A549 (cell line): ENCODE measurements around the gene TNFAIP2. TPM values are rescaled to one million over a fixed set of nuclear protein-coding genes. Genes with fewer than 3 reads are reported as not detected.

Experiments used
- ATAC-seq, 2 experiments: fragments of 200-7000 bp in 1 of 2; fragments of >200 bp in 1 of 2; cut with Nextera tagmentation in 1 of 2; cut with Tn5 transposase in 1 of 2; 3 replicates each; pipeline versions ENCODE4 v1.8.0 to v1.9.1; 2018 to 2020; ENCODE audit warnings: mild to moderate bottlenecking in 1 of 2, moderate library complexity in 1 of 2
- CTCF ChIA-PET: fragments of 300-600 bp; sonication (Branson Sonifier 250); formaldehyde crosslinking; extraction: SDS; loops from one replicate; lab custom pipeline; 2021; ENCODE audit warnings: antibody characterized with exemption, inconsistent platforms; lab: Yijun Ruan, JAX
- POLR2A ChIA-PET: fragments of 350-600 bp; formaldehyde crosslinking; extraction: SDS; loops from one replicate; lab custom pipeline; 2021; ENCODE audit warnings: antibody characterized with exemption, inconsistent platforms; lab: Yijun Ruan, JAX
- DNase-seq, 2 experiments: peaks; one replicate each; pipeline versions ENCODE4 v3.0.0 to v3.0.0-alpha.2; 2011 to 2016; ENCODE audit warnings: low read depth in 1 of 2, low spot score in 1 of 2
- FAIRE-seq: peaks from 2 replicates; lab custom pipeline; 2011; peaks lifted over from hg19 to GRCh38; lab: Jason Lieb, UNC
- H3K27ac ChIP-seq, 2 experiments: fragments of >200 bp; sonication (Bioruptor Twin); formaldehyde crosslinking; 3 replicates each; pipeline ENCODE4 v1.5.1; 2016 to 2017
- H3K4me1 ChIP-seq: fragments of >200 bp; sonication (Bioruptor Twin); formaldehyde crosslinking; 3 replicates; pipeline ENCODE4 v1.6.1; 2016
- H3K4me2 ChIP-seq: fragments of >200 bp; sonication (Bioruptor Twin); formaldehyde crosslinking; 3 replicates; pipeline ENCODE4 v1.6.1; 2016
- H3K4me3 ChIP-seq: fragments of >200 bp; sonication (Bioruptor Twin); formaldehyde crosslinking; 3 replicates; pipeline ENCODE4 v1.5.1; 2016
- H3K9me3 ChIP-seq: fragments of >200 bp; sonication (Bioruptor Twin); formaldehyde crosslinking; 3 replicates; pipeline ENCODE4 v1.6.1; 2016
- ATOH8 ChIP-seq: fragments of 250-450 bp; sonication (Bioruptor Pico); IDR thresholded peaks from 2 replicates; pipeline ENCODE4 v1.5.0; 2020; ENCODE audit warnings: low read depth, mild to moderate bottlenecking, moderate library complexity
- CEBPB ChIP-seq, 2 experiments: fragments of >200 bp in 1 of 2; sonication (Bioruptor Twin) in 1 of 2; formaldehyde crosslinking in 1 of 2; IDR thresholded peaks; 2 replicates each; pipeline ENCODE4 v1.6.1; 2012 to 2016
- CHD2 ChIP-seq: fragments of 150-350 bp; IDR thresholded peaks from 2 replicates; pipeline ENCODE4 v1.6.1; 2014; ENCODE audit warnings: low read length; ENCODE audit not compliant: partially characterized antibody
- EHF ChIP-seq: fragments of 250-450 bp; sonication (Bioruptor Pico); IDR thresholded peaks from 2 replicates; pipeline ENCODE4 v1.5.0; 2020; ENCODE audit warnings: mild to moderate bottlenecking
- FOSB ChIP-seq: fragments of 250-450 bp; sonication (Bioruptor Pico); IDR thresholded peaks from 2 replicates; pipeline ENCODE4 v1.5.0; 2020; ENCODE audit warnings: mild to moderate bottlenecking, moderate library complexity
- FOSL2 ChIP-seq, 2 experiments: fragments of 450-650 bp in 1 of 2; fragments of >200 bp in 1 of 2; sonication (Bioruptor Twin) in 1 of 2; formaldehyde crosslinking; IDR thresholded peaks; 2 replicates each; pipeline versions ENCODE4 v1.5.0 to v1.6.1; 2016 to 2020; ENCODE audit warnings: mild to moderate bottlenecking in 1 of 2, moderate library complexity in 1 of 2
- HDAC2 ChIP-seq: fragments of 200-600 bp; sonication (generic); IDR thresholded peaks from 2 replicates; pipeline ENCODE4 v1.6.1; 2016
- HEYL ChIP-seq: fragments of 250-450 bp; sonication (Bioruptor Pico); IDR thresholded peaks from 2 replicates; pipeline ENCODE4 v1.8.0; 2021; ENCODE audit warnings: mild to moderate bottlenecking, moderate library complexity
- JUN ChIP-seq, 2 experiments: fragments of >200 bp; sonication (Bioruptor Twin); formaldehyde crosslinking; IDR thresholded peaks; 2 replicates in 1 of 2; 3 replicates in 1 of 2; pipeline ENCODE4 v1.6.1; 2016 to 2017
- KDM1A ChIP-seq: fragments of 200-600 bp; sonication (generic); IDR thresholded peaks from 2 replicates; pipeline ENCODE4 v1.6.1; 2016; ENCODE audit warnings: low read depth, mild to moderate bottlenecking
- MAFK ChIP-seq: fragments of 450-650 bp; IDR thresholded peaks from 2 replicates; pipeline ENCODE4 v1.6.1; 2014; ENCODE audit not compliant: partially characterized antibody
- MAX ChIP-seq: IDR thresholded peaks from 2 replicates; pipeline ENCODE4 v1.6.1; 2012
- MYC ChIP-seq: IDR thresholded peaks from 2 replicates; pipeline ENCODE4 v1.6.1; 2012; ENCODE audit warnings: mild to moderate bottlenecking, inconsistent platforms, low read length, improper control_type of control experiment, borderline replicate concordance
- NPAS2 ChIP-seq: fragments of 250-450 bp; sonication (Bioruptor Pico); IDR thresholded peaks from 2 replicates; pipeline ENCODE4 v1.8.0; 2022; ENCODE audit warnings: mild to moderate bottlenecking, moderate library complexity, borderline replicate concordance
- NR3C1 ChIP-seq: fragments of >200 bp; sonication (Bioruptor Twin); formaldehyde crosslinking; IDR thresholded peaks from 3 replicates; pipeline ENCODE4 v1.6.1; 2017
- RAD21 ChIP-seq, 2 experiments: fragments of >200 bp in 1 of 2; sonication (Bioruptor Twin) in 1 of 2; formaldehyde crosslinking in 1 of 2; IDR thresholded peaks in 1 of 2; conservative IDR thresholded peaks in 1 of 2; 2 replicates in 1 of 2; 3 replicates in 1 of 2; pipeline ENCODE4 v1.6.1; 2012 to 2018; ENCODE audit warnings: inconsistent platforms in 1 of 2
- TFCP2L1 ChIP-seq: fragments of 250-450 bp; sonication (Bioruptor Pico); IDR thresholded peaks from 2 replicates; pipeline ENCODE4 v1.5.0; 2021; ENCODE audit warnings: mild to moderate bottlenecking
- ZC3H11A ChIP-seq: fragments of 450-650 bp; IDR thresholded peaks from 2 replicates; pipeline ENCODE4 v1.6.1; 2014; ENCODE audit warnings: antibody characterized with exemption, mild to moderate bottlenecking
- ZNF302 ChIP-seq: fragments of 250-450 bp; sonication (Bioruptor Pico); IDR thresholded peaks from 2 replicates; pipeline ENCODE4 v1.9.0; 2021; ENCODE audit warnings: inconsistent platforms, mild to moderate bottlenecking, moderate library complexity
- ZSCAN20 ChIP-seq: fragments of 250-450 bp; sonication (Bioruptor Pico); IDR thresholded peaks from 2 replicates; pipeline ENCODE4 v1.8.0; 2022; ENCODE audit warnings: mild to moderate bottlenecking, moderate library complexity
- WGBS: methylation state at CpG from one replicate; pipeline ENCODE4 v1.1.6; 2017; ENCODE audit errors: missing lambda C conversion rate; 5-methylcytosine and 5-hydroxymethylcytosine counted together
- polyA plus RNA-seq, 4 experiments: library from polyadenylated mRNA; depleted of rRNA in 3 of 4; stranded (reverse); fragments of >200 nt; fragmentation: RNase III in 1 of 4; extraction: RNeasy Plus Mini Kit Qiagen cat#74134 plus additional on column Dnase treatment in 1 of 4; gene quantifications; 2 replicates in 3 of 4; 3 replicates in 1 of 4; pipeline ENCODE4 v1.2.3, GENCODE V29; 2011 to 2017
- TF ChIP-seq, protein P1 (sequence below): fragments of 150-350 bp; IDR thresholded peaks from 2 replicates; pipeline ENCODE4 v1.6.1; 2014; ENCODE audit warnings: low read depth, mild to moderate bottlenecking, low read length

The TNFAIP2 gene
- polyA plus RNA-seq, 2 of the 4 experiments (the other 2 are of a cell fraction), result 222 to 254 TPM

DNA sequence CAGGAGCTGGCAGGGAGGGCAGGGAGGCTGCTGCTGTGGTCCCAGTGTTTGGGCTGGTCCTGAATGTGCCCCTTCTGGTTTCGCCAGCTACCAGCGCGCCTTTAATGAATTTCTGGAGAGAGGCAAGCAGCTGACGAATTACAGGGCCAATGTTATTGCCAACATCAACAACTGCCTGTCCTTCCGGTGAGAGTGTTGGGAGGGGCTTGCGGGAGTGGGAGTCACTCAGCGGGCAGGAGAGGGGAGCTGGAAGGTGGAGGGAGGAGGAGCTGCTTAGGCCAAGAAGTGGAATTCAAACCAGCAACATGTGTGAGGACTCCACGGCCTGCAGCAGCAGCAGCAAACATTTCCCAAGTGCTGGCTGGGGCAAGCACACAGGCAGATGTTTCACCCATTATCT lies 7.7 kb downstream of the TNFAIP2 start:
- TF ChIP-seq FOSB (no peak), MAFK (no peak), CEBPB (IDR thresholded peaks at IDR 0.05) (no peak), FOSL2 (IDR thresholded peaks at IDR 0.05) (no peak), FOSL2 (CRISPR knock-in tag; IDR thresholded peaks at IDR 0.05) (no peak), RAD21 (conservative IDR thresholded peaks at IDR 0.05 in 1 of 2, IDR thresholded peaks at IDR 0.05 in 1 of 2) (no peak)
- no peak for ATAC-seq
- FAIRE-seq, result no peak
- peak overlapping the region in 1 of 2 experiments; percentile 90; a peak in 2 of 6 replicates for H3K27ac ChIP-seq
- H3K9me3 ChIP-seq, result no peaks in the 10 kb centered on the region
- 81% methylated on average over 8 of the region's 8 CpGs for WGBS
- H3K4me2 ChIP-seq, result no peak overlapping the region
- CTCF ChIA-PET, result interaction anchor here (0.8 to 24.1 kb wide), 7 partner anchors 12 to 162 kb away, joined by 3 to 544 read pairs (median 5); no protein-coding TSS in a partner anchor
- DNase-seq, result no peak
- H3K4me3 ChIP-seq, result no peak overlapping the region
- POLR2A ChIA-PET, result interaction anchor here (1.8 kb wide), 1 partner anchor 203 kb away, joined by 4 read pairs; the partner anchor contains the start of gene EIF5
- peaks cover 69% of the 10 kb centered on the region for H3K4me1 ChIP-seq

GRCh38 chr14:103131580-103131979 lies 8.3 kb downstream of the TNFAIP2 start:
- ATAC-seq, result no peak
- ChIA-PET CTCF (interaction anchor here (0.9 to 24.1 kb wide), 4 partner anchors 11 to 162 kb away, joined by 3 to 544 read pairs (median 50); no protein-coding TSS in a partner anchor), POLR2A (no interaction called here)
- H3K4me3 ChIP-seq, result no peak overlapping the region
- H3K27ac ChIP-seq, result peak overlapping the region in 1 of 2 experiments; percentile 7; a peak in 1 of 6 replicates
- no peak for TF ChIP-seq NPAS2 (CRISPR knock-in tag)
- no peak for TF ChIP-seq MYC
- TF ChIP-seq JUN (IDR thresholded peaks at IDR 0.05), result no peak
- no peak for TF ChIP-seq HEYL (CRISPR knock-in tag)
- no peak for TF ChIP-seq ZSCAN20 (CRISPR knock-in tag)
- TF ChIP-seq CHD2, result no peak
- no peak for TF ChIP-seq NR3C1
- no peak for TF ChIP-seq ZNF302 (CRISPR knock-in tag)
- TF ChIP-seq KDM1A, result no peak
- no peak for TF ChIP-seq EHF (CRISPR knock-in tag)
- no peak for TF ChIP-seq ZC3H11A
- TF ChIP-seq MAX, result no peak
- TF ChIP-seq, protein P1, sequence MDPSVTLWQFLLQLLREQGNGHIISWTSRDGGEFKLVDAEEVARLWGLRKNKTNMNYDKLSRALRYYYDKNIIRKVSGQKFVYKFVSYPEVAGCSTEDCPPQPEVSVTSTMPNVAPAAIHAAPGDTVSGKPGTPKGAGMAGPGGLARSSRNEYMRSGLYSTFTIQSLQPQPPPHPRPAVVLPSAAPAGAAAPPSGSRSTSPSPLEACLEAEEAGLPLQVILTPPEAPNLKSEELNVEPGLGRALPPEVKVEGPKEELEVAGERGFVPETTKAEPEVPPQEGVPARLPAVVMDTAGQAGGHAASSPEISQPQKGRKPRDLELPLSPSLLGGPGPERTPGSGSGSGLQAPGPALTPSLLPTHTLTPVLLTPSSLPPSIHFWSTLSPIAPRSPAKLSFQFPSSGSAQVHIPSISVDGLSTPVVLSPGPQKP, result no peak
- TF ChIP-seq TFCP2L1 (CRISPR knock-in tag), result no peak
- no peak for TF ChIP-seq CEBPB (IDR thresholded peaks at IDR 0.05)
- TF ChIP-seq HDAC2, result no peak
- TF ChIP-seq ATOH8 (CRISPR knock-in tag), result no peak
- DNase-seq, result no peak
- H3K9me3 ChIP-seq, result no peaks in the 10 kb centered on the region
- H3K4me1 ChIP-seq, result peaks cover 69% of the 10 kb centered on the region
- 98% methylated on average over 6 of the region's 9 CpGs for WGBS
- no peak for FAIRE-seq
- no peak overlapping the region for H3K4me2 ChIP-seq
